BLaER1 treated with 17β-estradiol and CSF1 and Interleukin-3, amounts not matched to agents 10 nM and 100 nM (cell line): ENCODE data around the gene ASIC2.

ENCODE experiments used
- H3K27ac ChIP-seq, 11 experiments: shearing (Covaris generic); formaldehyde crosslinking; 2 replicates each; pipeline ENCODE4 v1.8.1; 2022
- H3K27me3 ChIP-seq, 11 experiments: shearing (Covaris generic); formaldehyde crosslinking; 2 replicates each; pipeline ENCODE4 v1.8.1; 2022
- H3K36me3 ChIP-seq, 11 experiments: shearing (Covaris generic); formaldehyde crosslinking; 2 replicates each; pipeline ENCODE4 v1.8.1; 2022
- H3K4me1 ChIP-seq, 10 experiments: shearing (Covaris generic); formaldehyde crosslinking; 2 replicates each; pipeline ENCODE4 v1.8.1; 2022
- H3K4me2 ChIP-seq, 11 experiments: shearing (Covaris generic); formaldehyde crosslinking; 2 replicates each; pipeline ENCODE4 v1.8.1; 2022
- H3K4me3 ChIP-seq, 10 experiments: shearing (Covaris generic); formaldehyde crosslinking; 2 replicates each; pipeline ENCODE4 v1.8.1; 2022
- H3K9ac ChIP-seq, 11 experiments: shearing (Covaris generic); formaldehyde crosslinking; 2 replicates each; pipeline ENCODE4 v1.8.1; 2022
- H3K9me3 ChIP-seq, 11 experiments: shearing (Covaris generic); formaldehyde crosslinking; replicated peaks in 1 of 11; 2 replicates each; pipeline ENCODE4 v1.8.1; 2022
- H4K20me1 ChIP-seq, 11 experiments: shearing (Covaris generic); formaldehyde crosslinking; 2 replicates each; pipeline ENCODE4 v1.8.1; 2022
- Cebpa-rat ChIP-seq, 11 experiments: shearing (Covaris generic); IDR thresholded peaks; 2 replicates each; pipeline ENCODE4 v1.8.1; 2022

ASIC2 gene

DNA sequence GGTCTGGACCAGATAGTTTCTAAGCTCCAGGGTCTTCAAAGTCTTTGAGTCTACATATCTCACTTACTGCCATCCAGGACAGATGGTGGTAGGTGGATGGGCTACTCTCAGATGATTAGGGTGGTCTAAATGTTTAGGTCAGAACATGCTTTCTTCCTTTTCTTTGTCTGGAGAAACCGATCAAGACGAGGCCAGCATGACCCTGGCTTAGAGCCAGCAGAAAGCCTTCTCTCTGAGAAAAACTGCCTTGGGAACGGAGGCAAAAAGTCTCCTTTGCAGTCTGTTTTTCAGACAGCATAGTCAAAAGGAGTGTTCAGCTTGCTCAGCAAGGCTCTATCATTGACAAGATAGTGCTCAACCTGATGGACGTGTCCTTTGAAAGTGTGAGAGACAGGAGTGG is 252.6 kb downstream of the ASIC2 start:
- Histone ChIP-seq H3K4me2 (no peak overlapping the region), H4K20me1 (no peaks in the 10 kb centered on the region), H3K4me3 (no peak overlapping the region), H3K9me3 (peaks cover 0 to 4% (median 0%) of the 10 kb centered on the region in 11 experiments; a peak in 4 of 22 replicates), H3K27ac (no peak overlapping the region), H3K36me3 (no peaks in the 10 kb centered on the region), H3K27me3 (no peaks in the 10 kb centered on the region), H3K9ac (no peak overlapping the region), H3K4me1 (peaks cover 0 to 15% (median 3%) of the 10 kb centered on the region in 10 experiments; a peak in 7 of 20 replicates)
- no peak for TF ChIP-seq Cebpa-rat (IDR thresholded peaks at IDR 0.05)

DNA sequence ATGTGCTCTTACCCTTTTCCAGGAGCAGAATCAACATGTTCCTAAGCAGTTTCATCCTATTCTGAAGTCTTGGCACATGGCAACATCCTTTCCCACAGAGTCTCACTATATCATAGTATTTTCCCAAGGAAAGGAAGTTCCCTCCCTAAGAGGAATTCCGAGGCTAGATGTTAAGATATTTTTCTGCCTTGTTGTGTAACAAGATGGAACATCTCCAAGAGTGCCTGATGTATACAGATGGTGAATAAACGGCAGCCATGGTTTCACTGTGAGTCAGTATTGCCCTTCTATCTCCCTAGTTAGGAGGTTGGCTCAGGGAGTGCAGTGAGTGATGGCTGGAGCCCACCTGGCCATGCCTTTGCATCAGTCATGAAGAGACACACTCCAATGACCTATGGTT is 253.2 kb downstream of the ASIC2 start:
- Histone ChIP-seq H3K27ac (no peak overlapping the region), H3K4me1 (peaks cover 0 to 15% (median 3%) of the 10 kb centered on the region in 10 experiments; a peak in 7 of 20 replicates), H3K9ac (no peak overlapping the region), H3K9me3 (peaks cover 0 to 10% (median 2%) of the 10 kb centered on the region in 11 experiments; a peak in 15 of 22 replicates), H4K20me1 (no peaks in the 10 kb centered on the region), H3K4me3 (no peak overlapping the region), H3K4me2 (no peak overlapping the region), H3K36me3 (no peaks in the 10 kb centered on the region), H3K27me3 (no peaks in the 10 kb centered on the region)
- TF ChIP-seq Cebpa-rat (IDR thresholded peaks at IDR 0.05) = no peak

DNA sequence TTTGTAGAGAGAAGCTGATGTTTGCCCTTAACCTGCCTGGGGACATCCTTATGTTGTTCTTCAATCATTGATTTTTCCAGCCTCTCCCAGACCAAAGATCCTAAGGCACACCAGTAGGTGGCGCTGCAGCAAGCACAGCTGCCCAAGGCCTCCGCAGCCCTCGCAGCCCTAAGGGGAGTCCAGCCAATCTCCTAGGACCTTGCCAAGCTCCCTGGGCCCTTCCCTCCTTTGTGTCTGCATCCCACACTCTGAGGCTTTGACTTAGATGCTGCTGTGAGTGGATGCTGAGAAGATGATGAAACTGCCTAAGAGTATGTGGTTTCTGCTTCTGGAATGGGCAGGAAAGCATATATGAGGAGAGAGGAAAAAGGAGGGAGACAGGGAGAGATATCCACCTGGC is 254.4 kb downstream of the ASIC2 start:
- TF ChIP-seq Cebpa-rat (IDR thresholded peaks at IDR 0.05) = no peak
- Histone ChIP-seq H3K9ac (no peak overlapping the region), H3K27me3 (no peaks in the 10 kb centered on the region), H3K9me3 (peaks cover 11 to 22% (median 13%) of the 10 kb centered on the region in 11 experiments), H3K36me3 (no peaks in the 10 kb centered on the region), H3K4me1 (peaks cover 0 to 15% (median 3%) of the 10 kb centered on the region in 10 experiments; a peak in 7 of 20 replicates), H3K4me2 (no peak overlapping the region), H3K4me3 (no peak overlapping the region), H4K20me1 (no peaks in the 10 kb centered on the region), H3K27ac (no peak overlapping the region)

DNA sequence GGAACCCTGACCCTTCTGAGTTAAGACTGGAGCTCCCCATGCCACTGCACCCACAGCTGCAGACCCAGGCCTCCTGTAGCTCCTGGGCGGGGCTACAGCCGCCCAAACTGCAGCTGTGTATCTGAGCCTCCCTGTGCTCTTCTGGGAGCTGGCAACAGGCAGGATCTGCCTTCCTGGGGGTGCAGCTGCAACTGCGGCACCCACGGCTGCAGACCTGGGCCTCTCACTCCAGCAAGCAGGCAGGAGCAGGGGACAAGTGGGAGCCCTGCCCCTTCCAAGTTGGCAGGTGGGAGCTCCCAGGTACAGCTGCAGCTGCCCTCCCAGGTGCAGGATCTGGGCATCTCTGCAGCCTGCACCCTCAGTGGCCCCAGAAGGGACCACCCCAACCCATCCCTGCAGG is 259.9 kb downstream of the ASIC2 start:
- Histone ChIP-seq H3K4me2 (peak overlapping the region in 1 of 11 experiments; percentile 5; a peak in 1 of 22 replicates), H3K27me3 (no peaks in the 10 kb centered on the region), H3K27ac (no peak overlapping the region), H3K36me3 (no peaks in the 10 kb centered on the region), H4K20me1 (no peaks in the 10 kb centered on the region), H3K9ac (no peak overlapping the region), H3K4me3 (no peak overlapping the region), H3K9me3 (peaks cover 18 to 31% (median 21%) of the 10 kb centered on the region in 11 experiments), H3K4me1 (peaks cover 0 to 15% (median 6%) of the 10 kb centered on the region in 10 experiments; a peak in 8 of 20 replicates)
- no peak for TF ChIP-seq Cebpa-rat (IDR thresholded peaks at IDR 0.05)

DNA sequence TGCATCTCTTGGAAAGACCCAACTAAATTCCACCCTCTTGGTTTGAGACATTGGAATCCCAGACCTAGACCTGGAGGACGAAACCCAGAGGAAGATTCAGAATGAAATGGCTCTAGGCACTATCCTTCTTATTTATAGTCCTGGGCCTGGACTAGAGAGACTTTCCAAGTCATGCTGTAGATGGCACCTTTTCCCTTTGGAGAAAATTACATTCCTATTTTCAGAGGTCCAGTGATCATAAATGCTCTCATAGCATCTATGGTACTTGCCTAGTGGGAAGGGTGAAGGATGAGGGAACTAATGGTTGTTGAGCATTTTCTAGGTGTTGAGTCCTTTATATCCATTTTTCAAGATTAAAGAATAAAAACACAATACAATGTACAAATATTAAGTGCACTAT is 264.3 kb downstream of the ASIC2 start:
- Histone ChIP-seq H4K20me1 (no peaks in the 10 kb centered on the region), H3K27me3 (no peaks in the 10 kb centered on the region), H3K4me1 (peaks cover 0 to 28% (median 18%) of the 10 kb centered on the region in 10 experiments; a peak in 10 of 20 replicates), H3K9ac (no peak overlapping the region), H3K4me3 (no peak overlapping the region), H3K36me3 (no peaks in the 10 kb centered on the region), H3K9me3 (peaks cover 6 to 12% (median 9%) of the 10 kb centered on the region in 11 experiments), H3K27ac (no peak overlapping the region), H3K4me2 (no peak overlapping the region)
- TF ChIP-seq Cebpa-rat (IDR thresholded peaks at IDR 0.05) = no peak

DNA sequence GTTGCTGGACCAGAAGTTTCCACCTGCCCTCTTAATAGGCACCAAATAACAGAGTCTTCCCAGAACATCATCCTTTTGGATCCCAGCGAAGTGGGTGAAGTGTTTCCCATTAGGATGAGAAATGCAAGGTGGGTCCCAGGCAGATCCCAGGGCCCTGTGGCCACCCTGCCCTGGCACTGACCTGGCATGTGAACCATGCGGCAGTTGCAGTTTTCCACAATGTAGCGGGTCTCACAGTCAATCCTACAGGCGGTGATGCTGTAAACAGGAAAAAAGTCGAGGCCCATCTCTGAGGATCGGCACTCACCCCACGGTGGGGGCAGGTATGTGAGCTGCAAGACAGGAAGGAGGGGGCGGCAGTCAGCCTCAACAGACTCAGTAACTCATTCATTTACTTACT is 265.0 kb downstream of the ASIC2 start:
- no peak overlapping the region for H3K9ac ChIP-seq
- no peak overlapping the region for H3K27ac ChIP-seq
- no peak overlapping the region for H3K4me2 ChIP-seq
- peaks cover 0 to 5% (median 1%) of the 10 kb centered on the region in 11 experiments; a peak in 14 of 22 replicates for H3K9me3 ChIP-seq
- H3K27me3 ChIP-seq = no peaks in the 10 kb centered on the region
- TF ChIP-seq Cebpa-rat (IDR thresholded peaks at IDR 0.05) = no peak
- peaks cover 0 to 25% (median 19%) of the 10 kb centered on the region in 10 experiments; a peak in 10 of 20 replicates for H3K4me1 ChIP-seq
- H4K20me1 ChIP-seq = no peaks in the 10 kb centered on the region
- H3K36me3 ChIP-seq = no peaks in the 10 kb centered on the region
- H3K4me3 ChIP-seq = no peak overlapping the region

DNA sequence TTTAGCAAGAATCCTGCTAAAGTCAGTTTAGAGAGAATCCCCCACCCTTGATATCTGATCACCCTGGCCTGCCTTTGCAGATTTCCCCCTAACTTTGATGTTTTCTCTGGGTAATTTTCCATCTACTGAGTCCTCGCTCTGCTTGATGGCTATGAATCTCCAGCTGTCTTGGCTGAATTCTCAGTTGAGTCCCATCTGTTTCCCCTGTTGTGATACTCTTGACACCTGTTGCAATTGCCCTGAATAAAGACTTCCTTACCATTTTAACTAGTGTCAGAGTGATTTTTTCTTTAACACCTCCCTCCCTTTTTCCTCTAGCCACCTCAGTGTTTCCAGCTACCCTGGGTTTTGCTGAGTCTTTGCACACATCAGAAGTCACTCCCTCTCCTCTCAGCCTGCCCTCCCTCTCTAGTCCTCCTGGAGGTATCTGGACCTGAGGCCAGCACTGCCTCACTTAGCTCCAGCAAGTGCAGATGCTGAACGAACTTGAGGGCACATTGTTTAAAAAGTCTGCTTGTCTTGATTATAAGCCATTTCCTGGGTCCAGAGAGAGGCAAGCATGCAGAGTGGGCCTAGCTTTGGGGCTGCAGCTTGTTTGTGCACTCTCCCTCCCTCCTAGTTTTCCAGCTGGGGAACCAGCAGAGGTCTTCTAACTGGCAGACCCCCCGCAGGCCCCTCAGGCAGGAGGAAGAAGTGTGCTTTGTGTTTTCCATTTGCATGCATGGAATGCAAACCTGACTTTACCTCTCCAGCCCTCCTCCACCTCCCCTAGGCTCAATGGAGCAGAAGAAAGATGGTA is 268.2 kb downstream of the ASIC2 start:
- Histone ChIP-seq H4K20me1 (no peaks in the 10 kb centered on the region; a peak in 2 of 22 replicates), H3K36me3 (no peaks in the 10 kb centered on the region), H3K4me2 (peak overlapping the region in 8 of 11 experiments; percentile 5 to 57 (median 45); a peak in 14 of 22 replicates), H3K9ac (no peak overlapping the region), H3K4me1 (peaks cover 0 to 43% (median 34%) of the 10 kb centered on the region in 10 experiments; a peak in 15 of 20 replicates), H3K4me3 (no peak overlapping the region), H3K9me3 (no peaks in the 10 kb centered on the region), H3K27me3 (no peaks in the 10 kb centered on the region), H3K27ac (peak overlapping the region in 2 of 11 experiments; percentile 29 to 34; a peak in 1 of 22 replicates)
- TF ChIP-seq Cebpa-rat (IDR thresholded peaks at IDR 0.05) = no peak

DNA sequence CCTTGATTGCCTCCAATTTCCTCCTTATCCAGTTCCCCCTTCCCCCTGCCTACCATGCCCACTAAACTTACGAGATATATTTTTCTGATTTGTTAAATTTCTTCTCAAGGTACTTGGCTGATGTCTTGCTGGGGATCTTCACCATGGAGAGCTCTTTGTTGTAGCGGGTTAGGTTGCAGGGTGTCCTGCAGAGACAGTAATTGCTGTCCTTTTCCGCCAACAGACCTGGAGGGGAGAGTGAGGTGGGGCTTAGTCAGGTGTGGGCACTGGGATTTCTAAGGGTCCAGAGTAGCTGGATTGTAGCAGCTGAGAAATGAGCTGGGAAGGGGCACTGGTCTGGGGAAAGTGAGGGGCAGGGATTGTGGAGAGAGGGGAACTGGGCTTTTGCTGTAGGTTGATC is 269.3 kb downstream of the ASIC2 start:
- no peak overlapping the region for H3K4me3 ChIP-seq
- H3K9ac ChIP-seq = no peak overlapping the region
- H3K9me3 ChIP-seq = no peaks in the 10 kb centered on the region
- TF ChIP-seq Cebpa-rat (IDR thresholded peaks at IDR 0.05) = no peak
- peak overlapping the region in 1 of 11 experiments; percentile 29; a peak in 1 of 22 replicates for H3K27ac ChIP-seq
- peak overlapping the region in 6 of 11 experiments; percentile 32 to 57 (median 48); a peak in 6 of 22 replicates for H3K4me2 ChIP-seq
- H3K4me1 ChIP-seq = peaks cover 0 to 43% (median 34%) of the 10 kb centered on the region in 10 experiments; a peak in 15 of 20 replicates
- no peaks in the 10 kb centered on the region; a peak in 2 of 22 replicates for H4K20me1 ChIP-seq
- no peaks in the 10 kb centered on the region for H3K27me3 ChIP-seq
- H3K36me3 ChIP-seq = no peaks in the 10 kb centered on the region

DNA sequence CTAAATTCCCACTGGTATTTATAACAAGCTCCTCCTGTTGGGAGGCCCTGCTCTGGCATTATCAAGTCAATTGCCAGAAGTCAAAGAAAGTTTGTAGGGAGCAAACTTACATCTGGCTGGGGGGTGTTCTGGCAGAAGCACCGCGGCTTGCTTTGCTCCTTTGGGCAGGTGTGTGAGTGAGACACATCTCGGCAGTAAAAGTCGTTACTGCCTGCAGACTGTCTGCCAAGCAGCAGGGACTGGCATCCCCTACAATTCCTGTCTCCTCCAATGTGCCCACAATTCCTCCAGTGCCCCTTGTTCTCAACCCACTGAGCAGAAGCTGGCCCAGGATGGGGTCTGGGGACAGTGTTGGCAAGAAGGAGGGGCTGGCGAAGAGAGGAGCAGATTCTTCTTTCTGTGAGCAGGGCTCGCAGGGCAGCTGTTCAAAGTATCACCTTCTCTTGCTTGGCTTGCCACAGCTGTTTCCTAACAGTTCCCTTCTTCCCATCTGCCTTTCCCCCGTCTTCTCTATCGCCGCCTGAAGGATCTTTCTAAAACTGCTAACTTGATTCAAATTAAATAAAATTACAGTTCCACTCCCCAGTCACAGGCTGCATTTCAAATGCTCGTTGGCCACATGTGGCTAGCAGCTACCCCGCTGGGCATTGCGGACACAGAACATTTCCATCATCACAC is 271.2 kb downstream of the ASIC2 start:
- no peak overlapping the region for H3K9ac ChIP-seq
- peak overlapping the region in 2 of 11 experiments; percentile 9 to 26; a peak in 3 of 22 replicates for H3K27ac ChIP-seq
- peak overlapping the region in 8 of 11 experiments; percentile 42 to 76 (median 66); a peak in 17 of 22 replicates for H3K4me2 ChIP-seq
- no peaks in the 10 kb centered on the region for H3K36me3 ChIP-seq
- H3K4me1 ChIP-seq = peaks cover 0 to 43% (median 34%) of the 10 kb centered on the region in 10 experiments; a peak in 15 of 20 replicates
- H3K27me3 ChIP-seq = no peaks in the 10 kb centered on the region
- no peak for TF ChIP-seq Cebpa-rat (IDR thresholded peaks at IDR 0.05)
- no peaks in the 10 kb centered on the region for H3K9me3 ChIP-seq
- no peak overlapping the region for H3K4me3 ChIP-seq
- no peaks in the 10 kb centered on the region; a peak in 2 of 22 replicates for H4K20me1 ChIP-seq
